Smooth muscle cell (in vitro differentiated cells): Measurements from ENCODE around the gene IRAG1. TPM values are rescaled to one million over a fixed set of nuclear protein-coding genes. Genes with fewer than 3 reads are reported as not detected.

ENCODE experiments used
- DNase-seq: peaks from one replicate; lab custom pipeline; 2025; ENCODE audit not compliant: unreplicated experiment; lab: John Stamatoyannopoulos, UW
- H2AFZ ChIP-seq: fragments of 200-600 bp; sonication (generic); 2 replicates; pipeline ENCODE4 v1.6.0; 2016; ENCODE audit warnings: antibody characterized with exemption, low read depth, mild to moderate bottlenecking
- H3F3A ChIP-seq: fragments of 200-600 bp; sonication (generic); 2 replicates; pipeline ENCODE4 v1.6.0; 2017; ENCODE audit warnings: antibody characterized with exemption, low read depth
- H3K27ac ChIP-seq: fragments of 200-600 bp; sonication (generic); 2 replicates; pipeline ENCODE4 v1.5.1; 2016; ENCODE audit warnings: low read depth, mild to moderate bottlenecking
- H3K27me3 ChIP-seq: fragments of 200-600 bp; sonication (generic); 2 replicates; pipeline ENCODE4 v1.6.1; 2016; ENCODE audit warnings: low read depth, mild to moderate bottlenecking
- H3K36me3 ChIP-seq: fragments of 200-600 bp; sonication (generic); 2 replicates; pipeline ENCODE4 v1.5.1; 2016; ENCODE audit warnings: low read depth
- H3K4me1 ChIP-seq: fragments of 200-600 bp; sonication (generic); 2 replicates; pipeline ENCODE4 v1.5.1; 2016; ENCODE audit warnings: low read depth
- H3K4me2 ChIP-seq: fragments of 200-600 bp; sonication (generic); 2 replicates; pipeline ENCODE4 v1.6.0; 2016; ENCODE audit warnings: mild to moderate bottlenecking
- H3K4me3 ChIP-seq: fragments of 200-600 bp; sonication (generic); 2 replicates; pipeline ENCODE4 v1.5.1; 2016; ENCODE audit warnings: mild to moderate bottlenecking
- H3K79me2 ChIP-seq: fragments of 200-600 bp; sonication (generic); 2 replicates; pipeline ENCODE4 v1.6.0; 2016; ENCODE audit warnings: low read depth, mild to moderate bottlenecking
- H3K9ac ChIP-seq: fragments of 200-600 bp; sonication (generic); 2 replicates; pipeline ENCODE4 v1.6.0; 2016; ENCODE audit warnings: low read depth
- H3K9me3 ChIP-seq: fragments of 200-600 bp; sonication (generic); replicated peaks from 2 replicates; pipeline ENCODE4 v1.5.1; 2016; ENCODE audit warnings: low read depth
- H4K20me1 ChIP-seq: fragments of 200-600 bp; sonication (generic); 2 replicates; pipeline ENCODE4 v1.6.0; 2016; ENCODE audit warnings: low read depth
- CTCF ChIP-seq: fragments of 200-600 bp; sonication (generic); IDR thresholded peaks from 2 replicates; pipeline ENCODE4 v1.5.1; 2017; ENCODE audit warnings: borderline replicate concordance, mild to moderate bottlenecking, antibody characterized with exemption; ENCODE audit not compliant: insufficient read depth, poor library complexity, severe bottlenecking
- WGBS: methylation state at CpG from one replicate; pipeline ENCODE4 v1.1.7; 2016; ENCODE audit warnings: low lambda C conversion rate; 5-methylcytosine and 5-hydroxymethylcytosine counted together
- polyA plus RNA-seq: library from polyadenylated mRNA; unstranded; fragments of >200 nt; fragmentation: Nextera tagmentation; extraction: Ambion mirVana; gene quantifications from 2 replicates; pipeline ENCODE4 v1.2.1, GENCODE V29; 2016
- total RNA-seq: library from RNA; depleted of rRNA; stranded (reverse); fragments of >200 nt; gene quantifications from 2 replicates; pipeline ENCODE4 v1.2.3, GENCODE V29; 2014

IRAG1 gene
- total and polyA plus RNA-seq, 2 experiments from 2014 or later: 2.5 to 4.4 TPM

- Histone ChIP-seq H4K20me1 (no peaks in the 10 kb centered on the region), H3K9ac (no peak overlapping the region), H3K27ac (peak overlapping the region; percentile 4), H3K27me3 (no peaks in the 10 kb centered on the region), H3F3A (peaks cover 7% of the 10 kb centered on the region), H3K4me1 (peaks cover 13% of the 10 kb centered on the region), H3K9me3 (no peaks in the 10 kb centered on the region), H2AFZ (no peak overlapping the region), H3K36me3 (no peaks in the 10 kb centered on the region), H3K4me2 (no peak overlapping the region), H3K79me2 (no peaks in the 10 kb centered on the region), H3K4me3 (no peak overlapping the region)
- no peak for DNase-seq
- 48% methylated on average over 3 of the region's 3 CpGs for WGBS
- no peak for TF ChIP-seq CTCF
Observed at GRCh38 chr11:10731064-10731680, 37.6 kb upstream of the IRAG1 start.

DNA sequence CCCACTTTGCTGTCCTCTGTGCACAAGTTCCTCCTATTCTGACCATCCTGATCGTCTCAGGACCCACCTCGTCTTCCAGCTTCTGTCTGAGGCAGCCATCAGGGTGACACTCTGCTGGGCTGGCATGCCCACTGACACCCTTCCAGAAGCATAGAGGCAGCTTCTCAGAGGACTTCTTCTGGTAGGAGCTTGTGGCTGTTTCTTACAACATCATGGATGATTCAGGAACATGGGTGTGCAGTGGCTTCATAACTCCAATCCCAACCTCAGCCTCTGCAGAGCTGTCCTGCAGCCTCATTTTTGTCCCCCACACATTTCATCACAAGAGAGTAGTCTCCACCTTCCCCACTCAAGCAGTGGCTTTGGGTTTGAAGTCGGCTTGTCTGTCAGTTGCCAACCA lies 36.6 kb upstream of the IRAG1 start:
- no peak overlapping the region for H2AFZ ChIP-seq
- WGBS: 93% methylated on average over 3 of the region's 3 CpGs
- DNase-seq: no peak
- H4K20me1 ChIP-seq: no peaks in the 10 kb centered on the region
- H3K4me2 ChIP-seq: no peak overlapping the region
- H3K9me3 ChIP-seq: no peaks in the 10 kb centered on the region
- no peaks in the 10 kb centered on the region for H3K79me2 ChIP-seq
- H3K4me1 ChIP-seq: peaks cover 9% of the 10 kb centered on the region
- no peak overlapping the region for H3K27ac ChIP-seq
- no peak overlapping the region for H3K4me3 ChIP-seq
- H3K9ac ChIP-seq: no peak overlapping the region
- H3K36me3 ChIP-seq: no peaks in the 10 kb centered on the region
- H3F3A ChIP-seq: peaks cover 7% of the 10 kb centered on the region
- no peak for TF ChIP-seq CTCF
- no peaks in the 10 kb centered on the region for H3K27me3 ChIP-seq

DNA sequence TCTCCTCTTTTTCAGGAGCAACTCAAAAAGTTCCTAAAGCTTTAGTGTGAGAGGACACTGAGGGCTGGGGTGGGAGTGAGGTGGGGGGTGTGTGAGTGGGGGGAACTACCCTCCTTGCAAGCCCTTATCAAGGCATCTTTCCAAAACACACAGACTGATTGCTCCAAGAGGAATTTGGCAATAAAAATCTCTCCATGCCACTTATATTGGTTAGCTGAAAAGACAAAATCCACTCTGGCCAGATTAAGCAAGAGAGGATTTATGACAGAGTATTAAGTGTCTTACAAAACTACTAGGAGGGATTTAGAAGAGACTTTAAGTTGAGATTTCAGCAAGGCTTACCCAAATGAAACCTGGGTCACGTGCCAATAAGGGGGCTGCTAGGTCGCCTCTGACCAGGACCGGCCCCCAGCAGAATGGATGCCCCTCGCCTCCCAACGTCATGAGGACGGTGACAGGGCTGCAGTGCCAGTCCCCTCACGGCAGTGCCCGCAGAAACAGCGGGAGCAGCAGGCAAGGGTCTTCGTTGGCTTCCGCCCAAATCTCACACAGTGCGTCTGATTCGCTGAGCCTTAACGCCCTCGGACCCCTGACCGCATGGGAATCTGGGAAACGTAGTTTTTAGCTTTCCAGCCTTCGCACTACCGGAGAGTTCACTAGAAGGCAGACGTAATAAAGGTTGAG lies 35.4 kb upstream of the IRAG1 start:
- WGBS: 5% methylated on average over 20 of the region's 20 CpGs

More for the DNA sequence above, 35.4 kb upstream of the IRAG1 start:
- Histone ChIP-seq H3K36me3 (no peaks in the 10 kb centered on the region), H3K27me3 (no peaks in the 10 kb centered on the region), H2AFZ (peak overlapping the region; percentile 13), H3K4me1 (peaks cover 9% of the 10 kb centered on the region), H4K20me1 (no peaks in the 10 kb centered on the region), H3K4me2 (peak overlapping the region; percentile 84), H3K4me3 (peak overlapping the region; percentile 49), H3K9me3 (no peaks in the 10 kb centered on the region), H3K27ac (peak overlapping the region; percentile 58), H3K79me2 (no peaks in the 10 kb centered on the region), H3K9ac (no peak overlapping the region), H3F3A (peaks cover 7% of the 10 kb centered on the region)
- no peak for TF ChIP-seq CTCF
- DNase-seq: peak; percentile 25
